ENCODE results near the gene FOXF1.

- TF ChIP-seq CTCF (IDR thresholded peaks at IDR 0.05; ENCODE audit: low read depth, low read length) (no peak), EZH2phosphoT487 (IDR thresholded peaks at IDR 0.05; ENCODE audit: low read depth) (no peak)
Observed at GRCh38 chr16:86498671-86499439, 11.5 kb upstream of the FOXF1 start.

Measured in OCI-LY3 (cell line).